CD4-positive, alpha-beta memory T cell (primary cell): ENCODE measurements around the gene ALCAM. TPM values are rescaled to one million over a fixed set of nuclear protein-coding genes. Genes with fewer than 3 reads are reported as not detected.

ENCODE experiments used
- CTCF ChIA-PET: fragments of 350-600 bp; sonication (Branson Sonifier 250); formaldehyde crosslinking; loops from one replicate; lab custom pipeline; 2021; ENCODE audit warnings: inconsistent platforms; ENCODE audit not compliant: partially characterized antibody; lab: Charles Lee
- POLR2A ChIA-PET: fragments of 350-600 bp; sonication (Branson Sonifier 250); formaldehyde crosslinking; loops from one replicate; lab custom pipeline; 2021; ENCODE audit not compliant: partially characterized antibody; lab: Charles Lee
- DNase-seq, 5 donors: peaks; one replicate each; pipeline versions ENCODE4 v3.0.0 to v3.0.0-alpha.2; 2020 to 2022; ENCODE audit warnings: mixed read lengths in 1 of 5
- H3K27ac ChIP-seq: one replicate; pipeline ENCODE4 v1.7.0; 2013; ENCODE audit warnings: low read depth, low read length
- H3K27me3 ChIP-seq: 2 replicates; pipeline ENCODE4 v1.7.0; 2013; ENCODE audit warnings: mild to moderate bottlenecking, low read length, moderate library complexity; ENCODE audit not compliant: insufficient read depth
- H3K36me3 ChIP-seq: 2 replicates; pipeline ENCODE4 v1.7.0; 2013; ENCODE audit warnings: mild to moderate bottlenecking, low read length, moderate library complexity; ENCODE audit not compliant: insufficient read depth
- H3K4me1 ChIP-seq: 2 replicates; pipeline ENCODE4 v1.7.0; 2013; ENCODE audit warnings: mild to moderate bottlenecking, low read length, moderate library complexity; ENCODE audit not compliant: insufficient read depth
- H3K4me3 ChIP-seq, 2 donors: one replicate each; pipeline ENCODE4 v1.7.0; 2013; ENCODE audit warnings: low read length in 2 of 2, mild to moderate bottlenecking in 1 of 2
- H3K9me3 ChIP-seq, 2 donors: one replicate each; pipeline ENCODE4 v1.7.0; 2013; ENCODE audit warnings: low read length in 2 of 2, control low read depth in 1 of 2; ENCODE audit not compliant: control insufficient read depth in 1 of 2
- H3K27ac Mint-ChIP-seq, 7 donors: one replicate each; pipeline ENCODE4 v1.8.0; 2020 to 2021; ENCODE audit warnings: mixed read lengths in 7 of 7, mild to moderate bottlenecking in 6 of 7, inconsistent platforms in 3 of 7, moderate library complexity in 3 of 7
- H3K27me3 Mint-ChIP-seq, 2 donors: one replicate each; pipeline ENCODE4 v1.8.0; 2020 to 2021; ENCODE audit warnings: mixed read lengths in 2 of 2
- H3K36me3 Mint-ChIP-seq, 2 donors: one replicate each; pipeline ENCODE4 v1.8.0; 2020 to 2021; ENCODE audit warnings: mixed read lengths in 2 of 2, inconsistent platforms in 1 of 2, mild to moderate bottlenecking in 1 of 2
- H3K4me1 Mint-ChIP-seq, 4 donors: one replicate each; pipeline ENCODE4 v1.8.0; 2020 to 2021; ENCODE audit warnings: mixed read lengths in 4 of 4, mild to moderate bottlenecking in 1 of 4
- H3K4me3 Mint-ChIP-seq, 8 donors: one replicate each; pipeline ENCODE4 v1.8.0; 2020 to 2021; ENCODE audit warnings: mixed read lengths in 8 of 8, mild to moderate bottlenecking in 7 of 8, moderate library complexity in 6 of 8, inconsistent platforms in 3 of 8
- H3K9me3 Mint-ChIP-seq, 8 donors: one replicate each; pipeline ENCODE4 v1.8.0; 2020 to 2021; ENCODE audit warnings: mixed read lengths in 8 of 8, mild to moderate bottlenecking in 5 of 8, inconsistent platforms in 3 of 8, moderate library complexity in 1 of 8
- intact Hi-C: fragments of 100-400 bp; cut with micrococcal nuclease; formaldehyde crosslinking; loops from one replicate; pipeline ENCODE4 v1.15.1; 2023
- polyA plus RNA-seq, 2 donors: library from polyadenylated mRNA; unstranded; fragments of 300-500 nt; fragmentation: Illumina TruSeq; gene quantifications; one replicate each; pipeline ENCODE4 v1.2.3, GENCODE V29; 2021
- total RNA-seq, 2 experiments: library from RNA; stranded (reverse); gene quantifications; one replicate each; pipeline ENCODE4 v1.2.3, GENCODE V29; 2021

ALCAM gene
- total and polyA plus RNA-seq, 4 experiments from 2014 or later = 5.5 to 10.6 (median 8.6) TPM

- Histone ChIP-seq H3K4me1 (no peaks in the 10 kb centered on the region), H3K4me3 (no peak overlapping the region), H3K27me3 (no peaks in the 10 kb centered on the region), H3K9me3 (no peaks in the 10 kb centered on the region), H3K27ac (no peak overlapping the region), H3K36me3 (no peaks in the 10 kb centered on the region)
- Mint-ChIP-seq H3K27ac (no peak overlapping the region), H3K27me3 (no peaks in the 10 kb centered on the region), H3K4me1 (peaks cover 0 to 1% (median under 1%) of the 10 kb centered on the region in 4 donors), H3K4me3 (no peak overlapping the region), H3K9me3 (no peaks in the 10 kb centered on the region), H3K36me3 (no peaks in the 10 kb centered on the region)
- intact Hi-C loops = no loop called here
- ChIA-PET CTCF (no interaction called here), POLR2A (no interaction called here)
- no peak for DNase-seq
Measured at GRCh38 chr3:105466072-105466471, 99.4 kb downstream of the ALCAM start.

- no peak overlapping the region for H3K4me3 ChIP-seq
- intact Hi-C loops = no loop called here
- POLR2A ChIA-PET = no interaction called here
- Mint-ChIP-seq H3K27ac (no peak overlapping the region), H3K27me3 (no peaks in the 10 kb centered on the region), H3K4me3 (no peak overlapping the region), H3K36me3 (no peaks in the 10 kb centered on the region), H3K9me3 (no peaks in the 10 kb centered on the region), H3K4me1 (peaks cover 0 to 1% (median under 1%) of the 10 kb centered on the region in 4 donors)
- no peak for DNase-seq
- H3K9me3 ChIP-seq = no peaks in the 10 kb centered on the region
- no peaks in the 10 kb centered on the region for H3K36me3 ChIP-seq
- no peaks in the 10 kb centered on the region for H3K27me3 ChIP-seq
- CTCF ChIA-PET = no interaction called here
- no peak overlapping the region for H3K27ac ChIP-seq
- no peaks in the 10 kb centered on the region for H3K4me1 ChIP-seq
Measured at GRCh38 chr3:105466495-105467404, 100.0 kb downstream of the ALCAM start.

GRCh38 chr3:105470851-105471250 is 104.1 kb downstream of the ALCAM start:
- ChIA-PET POLR2A (no interaction called here), CTCF (no interaction called here)
- Mint-ChIP-seq H3K27me3 (no peaks in the 10 kb centered on the region), H3K27ac (no peak overlapping the region), H3K9me3 (peaks cover 0 to 6% (median under 1%) of the 10 kb centered on the region in 8 donors), H3K4me3 (no peak overlapping the region), H3K36me3 (peaks cover 0 to under 1% of the 10 kb centered on the region in 2 donors), H3K4me1 (peaks cover 0 to 2% (median 1%) of the 10 kb centered on the region in 4 donors)
- intact Hi-C loops = no loop called here
- Histone ChIP-seq H3K4me1 (no peaks in the 10 kb centered on the region), H3K9me3 (no peaks in the 10 kb centered on the region), H3K4me3 (no peak overlapping the region), H3K36me3 (no peaks in the 10 kb centered on the region), H3K27me3 (no peaks in the 10 kb centered on the region), H3K27ac (no peak overlapping the region)
- DNase-seq = no peak

- Mint-ChIP-seq H3K4me3 (no peak overlapping the region), H3K27ac (no peak overlapping the region), H3K36me3 (peaks cover 0 to 20% of the 10 kb centered on the region in 2 donors), H3K4me1 (peaks cover 0 to 7% (median 1%) of the 10 kb centered on the region in 4 donors), H3K27me3 (no peaks in the 10 kb centered on the region), H3K9me3 (peaks cover 0 to 33% (median 13%) of the 10 kb centered on the region in 8 donors)
- Histone ChIP-seq H3K4me3 (no peak overlapping the region), H3K36me3 (no peaks in the 10 kb centered on the region), H3K27ac (no peak overlapping the region), H3K4me1 (no peaks in the 10 kb centered on the region), H3K9me3 (no peaks in the 10 kb centered on the region), H3K27me3 (no peaks in the 10 kb centered on the region)
- ChIA-PET POLR2A (no interaction called here), CTCF (interaction anchor here (1.2 kb wide), 1 partner anchor 9 kb away, joined by 3 read pairs; no protein-coding TSS in a partner anchor)
- intact Hi-C loops = no loop called here
- DNase-seq = no peak
Measured at GRCh38 chr3:105473521-105474223, 107.0 kb downstream of the ALCAM start.

- no peak for DNase-seq
- peaks cover 2 to 20% of the 10 kb centered on the region in 2 donors for H3K36me3 Mint-ChIP-seq
- POLR2A ChIA-PET = no interaction called here
- H3K27me3 ChIP-seq = no peaks in the 10 kb centered on the region
- no peaks in the 10 kb centered on the region for H3K36me3 ChIP-seq
- no peak overlapping the region for H3K27ac Mint-ChIP-seq
- H3K4me1 ChIP-seq = no peaks in the 10 kb centered on the region
- H3K4me3 Mint-ChIP-seq = no peak overlapping the region
- peaks cover 0 to 6% (median 0%) of the 10 kb centered on the region in 4 donors for H3K4me1 Mint-ChIP-seq
- intact Hi-C loops = no loop called here
- H3K27ac ChIP-seq = no peak overlapping the region
- H3K4me3 ChIP-seq = no peak overlapping the region
- no peaks in the 10 kb centered on the region for H3K27me3 Mint-ChIP-seq
- H3K9me3 ChIP-seq = no peaks in the 10 kb centered on the region
- peaks cover 0 to 28% (median 13%) of the 10 kb centered on the region in 8 donors for H3K9me3 Mint-ChIP-seq
- CTCF ChIA-PET = no interaction called here
Measured at GRCh38 chr3:105480768-105481167, 114.1 kb downstream of the ALCAM start.

- H3K4me3 Mint-ChIP-seq = no peak overlapping the region
- intact Hi-C loops = no loop called here
- Histone ChIP-seq H3K9me3 (no peaks in the 10 kb centered on the region), H3K4me1 (no peaks in the 10 kb centered on the region), H3K4me3 (no peak overlapping the region), H3K27ac (no peak overlapping the region), H3K36me3 (no peaks in the 10 kb centered on the region), H3K27me3 (no peaks in the 10 kb centered on the region)
- H3K36me3 Mint-ChIP-seq = peaks cover 3 to 9% of the 10 kb centered on the region in 2 donors
- H3K27ac Mint-ChIP-seq = no peak overlapping the region
- no peaks in the 10 kb centered on the region for H3K4me1 Mint-ChIP-seq
- ChIA-PET CTCF (interaction anchor here (1.1 kb wide), 1 partner anchor 10 kb away, joined by 3 read pairs; no protein-coding TSS in a partner anchor), POLR2A (no interaction called here)
- peaks cover 0 to 7% (median 3%) of the 10 kb centered on the region in 8 donors for H3K9me3 Mint-ChIP-seq
- DNase-seq = no peak
- H3K27me3 Mint-ChIP-seq = no peaks in the 10 kb centered on the region
Measured at GRCh38 chr3:105483476-105483875, 116.8 kb downstream of the ALCAM start.

- no peak overlapping the region for H3K27ac Mint-ChIP-seq
- Histone ChIP-seq H3K27ac (no peak overlapping the region), H3K4me3 (no peak overlapping the region), H3K4me1 (no peaks in the 10 kb centered on the region), H3K9me3 (no peaks in the 10 kb centered on the region), H3K27me3 (no peaks in the 10 kb centered on the region), H3K36me3 (no peaks in the 10 kb centered on the region)
- ChIA-PET CTCF (no interaction called here), POLR2A (no interaction called here)
- no peaks in the 10 kb centered on the region for H3K4me1 Mint-ChIP-seq
- peaks cover 0 to 31% (median 15%) of the 10 kb centered on the region in 8 donors for H3K9me3 Mint-ChIP-seq
- no peak for DNase-seq
- no peak overlapping the region for H3K4me3 Mint-ChIP-seq
- H3K36me3 Mint-ChIP-seq = peaks cover 11 to 31% of the 10 kb centered on the region in 2 donors
- intact Hi-C loops = no loop called here
- no peaks in the 10 kb centered on the region for H3K27me3 Mint-ChIP-seq
Measured at GRCh38 chr3:105490045-105490444, 123.3 kb downstream of the ALCAM start.
